ENCODE measurements around the gene PHLDA2.

GRCh38 chr11:2878782-2879181 is 50.4 kb downstream of the PHLDA2 start:
- no peak for TF ChIP-seq SMARCC2 (IDR thresholded peaks at IDR 0.05; ENCODE audit: low read depth)
- TF ChIP-seq POLR2AphosphoS2 (IDR thresholded peaks at IDR 0.05; ENCODE audit: low read length): no peak
- no peak for TF ChIP-seq PCBP2 (IDR thresholded peaks at IDR 0.05; ENCODE audit: low read depth, low read length, poor library complexity, severe bottlenecking)
- no peak for TF ChIP-seq BHLHE40 (IDR thresholded peaks at IDR 0.05; ENCODE audit: low read length)
- no peak for TF ChIP-seq CTCF (IDR thresholded peaks at IDR 0.05 in 2 of 3, conservative IDR thresholded peaks at IDR 0.05 in 1 of 3; ENCODE audit: insufficient read depth in 2 of 3, low read depth in 1 of 3, low read length in 3 of 3)
- TF ChIP-seq ADNP (tag; IDR thresholded peaks at IDR 0.05): no peak
- no peak for TF ChIP-seq ZBTB17 (CRISPR knock-in tag; IDR thresholded peaks at IDR 0.05)
- TF ChIP-seq SPI1 (IDR thresholded peaks at IDR 0.05; ENCODE audit: borderline replicate concordance, low read depth, low read length): no peak
- no peak for TF ChIP-seq MAX (CRISPR knock-in tag; IDR thresholded peaks at IDR 0.05)

All from K562 (cell line).